OCI-LY7 (cell line): ENCODE measurements around the gene POLR2J2.
"Not testable (repeated sequence)": the region's sequence is repeated elsewhere in the genome, so short reads cannot be mapped to it uniquely, and the experiment has no call there.

Experiments used
- EZH2phosphoT487 ChIP-seq: fragments of 200-600 bp; sonication (generic); IDR thresholded peaks from 2 replicates; pipeline ENCODE4 v1.6.1; 2018; ENCODE audit warnings: low read depth, borderline replicate concordance, mild to moderate bottlenecking, mixed run types, antibody characterized with exemption, low read length, moderate library complexity, mixed read lengths
- TF ChIP-seq, protein P1 (sequence below): fragments of 200-600 bp; sonication (generic); conservative IDR thresholded peaks from 2 replicates; pipeline ENCODE4 v1.5.1; 2014; ENCODE audit warnings: mild to moderate bottlenecking, antibody characterized with exemption, low read length, moderate library complexity, mixed read lengths

DNA sequence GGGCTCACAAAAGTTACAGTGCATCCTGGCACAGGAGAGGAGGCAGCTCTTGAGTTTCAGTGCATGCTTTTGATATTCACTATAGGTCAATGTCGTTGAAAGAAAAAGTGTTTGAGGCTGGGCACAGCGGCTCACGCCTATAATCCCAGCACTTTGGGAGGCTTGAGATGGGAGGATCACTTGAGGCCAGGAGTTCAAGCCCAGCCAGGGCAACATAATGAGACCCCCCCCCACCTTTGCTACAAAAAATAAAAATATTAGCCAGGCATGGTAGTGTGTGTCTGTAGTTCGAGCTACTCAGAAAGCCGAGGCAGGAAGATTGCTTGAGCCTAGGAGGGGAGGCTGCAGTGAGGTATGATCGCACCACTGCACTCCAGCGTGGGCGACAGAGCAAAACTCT is 53.3 kb downstream of the POLR2J2 start:
- TF ChIP-seq, protein P1, sequence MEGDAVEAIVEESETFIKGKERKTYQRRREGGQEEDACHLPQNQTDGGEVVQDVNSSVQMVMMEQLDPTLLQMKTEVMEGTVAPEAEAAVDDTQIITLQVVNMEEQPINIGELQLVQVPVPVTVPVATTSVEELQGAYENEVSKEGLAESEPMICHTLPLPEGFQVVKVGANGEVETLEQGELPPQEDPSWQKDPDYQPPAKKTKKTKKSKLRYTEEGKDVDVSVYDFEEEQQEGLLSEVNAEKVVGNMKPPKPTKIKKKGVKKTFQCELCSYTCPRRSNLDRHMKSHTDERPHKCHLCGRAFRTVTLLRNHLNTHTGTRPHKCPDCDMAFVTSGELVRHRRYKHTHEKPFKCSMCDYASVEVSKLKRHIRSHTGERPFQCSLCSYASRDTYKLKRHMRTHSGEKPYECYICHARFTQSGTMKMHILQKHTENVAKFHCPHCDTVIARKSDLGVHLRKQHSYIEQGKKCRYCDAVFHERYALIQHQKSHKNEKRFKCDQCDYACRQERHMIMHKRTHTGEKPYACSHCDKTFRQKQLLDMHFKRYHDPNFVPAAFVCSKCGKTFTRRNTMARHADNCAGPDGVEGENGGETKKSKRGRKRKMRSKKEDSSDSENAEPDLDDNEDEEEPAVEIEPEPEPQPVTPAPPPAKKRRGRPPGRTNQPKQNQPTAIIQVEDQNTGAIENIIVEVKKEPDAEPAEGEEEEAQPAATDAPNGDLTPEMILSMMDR: not testable (repeated sequence)
- not testable (repeated sequence) for TF ChIP-seq EZH2phosphoT487
